OCI-LY7 (cell line): Measurements from ENCODE around the gene CDKAL1. TPM values are rescaled to one million over a fixed set of nuclear protein-coding genes. Genes with fewer than 3 reads are reported as not detected.

ENCODE experiments used
- BruUV-seq: library from RNA; stranded (reverse); fragments of 400-500 nt; replicated peaks from 2 replicates; lab custom pipeline; 2021; lab: Mats Ljungman, UMichigan
- CTCF ChIA-PET: fragments of 300-600 bp; sonication (Branson Sonifier 250); formaldehyde crosslinking; loops from one replicate; lab custom pipeline; 2022; ENCODE audit warnings: antibody characterized with exemption; ENCODE audit not compliant: unreplicated experiment; lab: Charles Lee
- POLR2A ChIA-PET: fragments of 300-600 bp; sonication (Branson Sonifier 250); formaldehyde crosslinking; loops from one replicate; lab custom pipeline; 2022; ENCODE audit warnings: antibody characterized with exemption; lab: Charles Lee
- DNase-seq: peaks from one replicate; pipeline ENCODE4 v3.0.0-alpha.2; 2015; ENCODE audit warnings: low spot score
- H2AFZ ChIP-seq: fragments of 200-600 bp; sonication (generic), shearing (Covaris generic); 2 replicates; pipeline ENCODE4 v1.6.1; 2014; ENCODE audit warnings: mild to moderate bottlenecking, antibody characterized with exemption, low read length, moderate library complexity
- H3K27ac ChIP-seq: fragments of 200-600 bp; sonication (generic); 2 replicates; pipeline ENCODE4 v1.5.1; 2014; ENCODE audit warnings: mixed run types, low read depth, mild to moderate bottlenecking, moderate library complexity, low read length, inconsistent platforms; ENCODE audit not compliant: poor library complexity, severe bottlenecking
- H3K36me3 ChIP-seq: fragments of 200-600 bp; sonication (generic); 2 replicates; pipeline ENCODE4 v1.6.1; 2014; ENCODE audit warnings: mild to moderate bottlenecking, antibody characterized with exemption, low read length, moderate library complexity, mixed read lengths; ENCODE audit not compliant: insufficient read depth
- H3K4me1 ChIP-seq: fragments of 200-600 bp; sonication (generic); 2 replicates; pipeline ENCODE4 v1.5.1; 2014; ENCODE audit warnings: mild to moderate bottlenecking, low read length; ENCODE audit not compliant: insufficient read depth, poor library complexity, severe bottlenecking
- H3K4me2 ChIP-seq: fragments of 200-600 bp; sonication (generic); 2 replicates; pipeline ENCODE4 v1.6.1; 2014; ENCODE audit warnings: mild to moderate bottlenecking, low read length
- H3K4me3 ChIP-seq: fragments of 200-600 bp; sonication (generic); 2 replicates; pipeline ENCODE4 v1.5.1; 2014; ENCODE audit warnings: mild to moderate bottlenecking, low read depth, low read length; ENCODE audit not compliant: poor library complexity, severe bottlenecking
- H3K79me2 ChIP-seq: fragments of 200-600 bp; sonication (generic); 2 replicates; pipeline ENCODE4 v1.6.1; 2016; ENCODE audit warnings: low read depth, mild to moderate bottlenecking, low read length, moderate library complexity, mixed read lengths; ENCODE audit not compliant: insufficient read depth
- H3K9me2 ChIP-seq: fragments of 200-600 bp; sonication (generic); 2 replicates; pipeline ENCODE4 v1.6.1; 2016; ENCODE audit warnings: mild to moderate bottlenecking, low read length, mixed read lengths; ENCODE audit not compliant: insufficient read depth
- H3K9me3 ChIP-seq: fragments of 200-600 bp; sonication (generic); 2 replicates; pipeline ENCODE4 v1.6.1; 2014; ENCODE audit warnings: mild to moderate bottlenecking, mixed run types, low read length, mixed read lengths
- H4K20me1 ChIP-seq: fragments of 200-600 bp; sonication (generic); 2 replicates; pipeline ENCODE4 v1.6.1; 2014; ENCODE audit warnings: mild to moderate bottlenecking, antibody characterized with exemption, low read length, moderate library complexity, mixed read lengths; ENCODE audit not compliant: insufficient read depth
- CTCF ChIP-seq: fragments of 200-600 bp; sonication (generic); conservative IDR thresholded peaks from 2 replicates; pipeline ENCODE4 v1.5.1; 2014; ENCODE audit warnings: mild to moderate bottlenecking, antibody characterized with exemption, low read length, moderate library complexity, mixed read lengths
- EZH2phosphoT487 ChIP-seq: fragments of 200-600 bp; sonication (generic); IDR thresholded peaks from 2 replicates; pipeline ENCODE4 v1.6.1; 2018; ENCODE audit warnings: low read depth, borderline replicate concordance, mild to moderate bottlenecking, mixed run types, antibody characterized with exemption, low read length, moderate library complexity, mixed read lengths
- intact Hi-C: fragments of 100-400 bp; cut with micrococcal nuclease; formaldehyde crosslinking; loops from one replicate; pipeline ENCODE4 v1.10.0; 2022; ENCODE audit not compliant: unreplicated experiment
- total RNA-seq, 2 experiments: library from RNA; depleted of rRNA in 1 of 2; stranded (reverse); fragments of >200 nt in 1 of 2; shearing (Covaris generic) in 1 of 2; gene quantifications; 2 replicates each; pipeline ENCODE4 v1.2.3, GENCODE V29; 2014 to 2022

Gene CDKAL1
- total RNA-seq, 2 experiments from 2014 or later, result 19.9 to 21.1 TPM

- TF ChIP-seq EZH2phosphoT487 (no peak), CTCF (no peak)
- Histone ChIP-seq H3K9me2 (no peaks in the 10 kb centered on the region), H3K79me2 (no peaks in the 10 kb centered on the region), H3K27ac (no peak overlapping the region), H3K4me3 (no peak overlapping the region), H3K4me2 (no peak overlapping the region), H3K36me3 (no peaks in the 10 kb centered on the region), H2AFZ (no peak overlapping the region), H4K20me1 (no peaks in the 10 kb centered on the region), H3K4me1 (no peaks in the 10 kb centered on the region), H3K9me3 (no peaks in the 10 kb centered on the region)
- CTCF ChIA-PET, result no interaction called here
- intact Hi-C loops, result no loop called here
- POLR2A ChIA-PET, result interaction anchor here (0.6 kb wide), 1 partner anchor 78 kb away, joined by 3 read pairs; no protein-coding TSS in a partner anchor
- no peak for DNase-seq
- no TSS peak for BruUV-seq
Observed at GRCh38 chr6:21082091-21082490, 547.8 kb downstream of the CDKAL1 start.

- no TSS peak for BruUV-seq
- Histone ChIP-seq H3K79me2 (no peaks in the 10 kb centered on the region), H3K9me3 (no peaks in the 10 kb centered on the region), H3K4me3 (no peak overlapping the region), H3K4me1 (no peaks in the 10 kb centered on the region), H2AFZ (no peak overlapping the region), H3K27ac (no peak overlapping the region), H3K9me2 (no peaks in the 10 kb centered on the region), H4K20me1 (no peaks in the 10 kb centered on the region), H3K4me2 (no peak overlapping the region), H3K36me3 (no peaks in the 10 kb centered on the region)
- intact Hi-C loops, result no loop called here
- DNase-seq, result no peak
- CTCF ChIA-PET, result no interaction called here
- POLR2A ChIA-PET, result no interaction called here
- no peak for TF ChIP-seq CTCF
- TF ChIP-seq EZH2phosphoT487, result no peak
Observed at GRCh38 chr6:21083708-21084107, 549.5 kb downstream of the CDKAL1 start.

GRCh38 chr6:21084656-21085055, 550.4 kb downstream of the CDKAL1 start:
- Histone ChIP-seq H3K79me2 (no peaks in the 10 kb centered on the region), H2AFZ (no peak overlapping the region), H3K4me1 (no peaks in the 10 kb centered on the region), H3K9me2 (no peaks in the 10 kb centered on the region), H3K27ac (no peak overlapping the region), H3K9me3 (no peaks in the 10 kb centered on the region), H3K4me3 (no peak overlapping the region), H4K20me1 (no peaks in the 10 kb centered on the region), H3K4me2 (no peak overlapping the region), H3K36me3 (no peaks in the 10 kb centered on the region)
- TF ChIP-seq CTCF (no peak), EZH2phosphoT487 (no peak)
- ChIA-PET CTCF (no interaction called here), POLR2A (interaction anchor here (0.7 kb wide), 1 partner anchor 8 kb away, joined by 4 read pairs; no protein-coding TSS in a partner anchor)
- DNase-seq, result no peak
- BruUV-seq, result no TSS peak
- intact Hi-C loops, result no loop called here
